GM23338 (cell line): ENCODE data around the gene TMEM14A. TPM values are rescaled to one million over a fixed set of nuclear protein-coding genes. Genes with fewer than 3 reads are reported as not detected.
A peak's percentile ranks its signal among the peaks of the same experiment; 100 is the strongest.

ENCODE experiments used
- ATAC-seq: fragments of 200-7000 bp; cut with Tn5 transposase; 3 replicates; pipeline ENCODE4 v1.9.1; 2020
- DNase-seq: peaks from one replicate; pipeline ENCODE4 v3.0.0-alpha.2; 2015; ENCODE audit warnings: low spot score
- H2AFZ ChIP-seq: fragments of 200-600 bp; sonication (generic); 2 replicates; pipeline ENCODE4 v1.8.0; 2016; ENCODE audit warnings: antibody characterized with exemption, mild to moderate bottlenecking, moderate library complexity
- H3F3A ChIP-seq: fragments of 200-600 bp; sonication (generic); replicated peaks from 2 replicates; pipeline ENCODE4 v1.8.0; 2017; ENCODE audit warnings: antibody characterized with exemption, mixed run types, low read depth
- H3K27ac ChIP-seq: fragments of 200-600 bp; sonication (generic); 2 replicates; pipeline ENCODE4 v1.6.1; 2016; ENCODE audit warnings: low read depth
- H3K27me3 ChIP-seq: fragments of 200-600 bp; sonication (generic); 2 replicates; pipeline ENCODE4 v1.8.0; 2016; ENCODE audit warnings: mild to moderate bottlenecking, mixed run types, moderate library complexity; ENCODE audit not compliant: insufficient read depth
- H3K36me3 ChIP-seq: fragments of 200-600 bp; sonication (generic); 2 replicates; pipeline ENCODE4 v1.8.0; 2016; ENCODE audit warnings: mild to moderate bottlenecking; ENCODE audit not compliant: insufficient read depth
- H3K4me1 ChIP-seq: fragments of 200-600 bp; sonication (generic); 2 replicates; pipeline ENCODE4 v1.8.0; 2016; ENCODE audit warnings: mild to moderate bottlenecking, moderate library complexity; ENCODE audit not compliant: insufficient read depth
- H3K4me2 ChIP-seq: fragments of 200-600 bp; sonication (generic); 2 replicates; pipeline ENCODE4 v1.7.1; 2017; ENCODE audit warnings: mixed run types
- H3K4me3 ChIP-seq: fragments of 200-600 bp; sonication (generic); 2 replicates; pipeline ENCODE4 v1.6.1; 2016; ENCODE audit warnings: mixed run types
- H3K79me2 ChIP-seq: fragments of 200-600 bp; sonication (generic); replicated peaks from 2 replicates; pipeline ENCODE4 v1.8.0; 2017; ENCODE audit warnings: mild to moderate bottlenecking; ENCODE audit not compliant: insufficient read depth
- H3K9me2 ChIP-seq: fragments of 200-600 bp; sonication (generic); 2 replicates; pipeline ENCODE4 v1.8.0; 2017; ENCODE audit not compliant: insufficient read depth
- H4K20me1 ChIP-seq: fragments of 200-600 bp; sonication (generic); replicated peaks from 2 replicates; pipeline ENCODE4 v1.8.0; 2017; ENCODE audit warnings: mild to moderate bottlenecking; ENCODE audit not compliant: insufficient read depth
- H3K27ac Mint-ChIP-seq: 2 replicates; pipeline ENCODE4 v1.8.0; 2020; ENCODE audit warnings: inconsistent platforms, mild to moderate bottlenecking, moderate library complexity, mixed read lengths
- H3K27me3 Mint-ChIP-seq: 3 replicates; pipeline ENCODE4 v1.8.0; 2022; ENCODE audit warnings: low read depth, mild to moderate bottlenecking, moderate library complexity, mixed read lengths, inconsistent platforms; ENCODE audit not compliant: insufficient read depth, poor library complexity
- H3K36me3 Mint-ChIP-seq: 3 replicates; pipeline ENCODE4 v1.8.0; 2021; ENCODE audit warnings: low read depth, mild to moderate bottlenecking, inconsistent platforms, moderate library complexity, mixed read lengths
- H3K4me1 Mint-ChIP-seq: 3 replicates; pipeline ENCODE4 v1.8.0; 2020; ENCODE audit warnings: mild to moderate bottlenecking, inconsistent platforms, mixed read lengths
- H3K4me3 Mint-ChIP-seq: 3 replicates; pipeline ENCODE4 v1.8.0; 2021; ENCODE audit warnings: moderate library complexity, mild to moderate bottlenecking, inconsistent platforms, mixed read lengths
- H3K9me3 Mint-ChIP-seq: 3 replicates; pipeline ENCODE4 v1.8.0; 2020; ENCODE audit warnings: moderate library complexity, mild to moderate bottlenecking, inconsistent platforms, mixed read lengths
- CREB1 ChIP-seq: fragments of 250-450 bp; sonication (Bioruptor Pico); IDR thresholded peaks from 2 replicates; pipeline ENCODE4 v1.5.0; 2020; ENCODE audit warnings: low read depth, mild to moderate bottlenecking, moderate library complexity
- CTCF ChIP-seq, 2 experiments: fragments of 200-600 bp in 1 of 2; sonication (generic) in 1 of 2; conservative IDR thresholded peaks; 2 replicates each; pipeline versions ENCODE4 v1.5.1 to v1.6.1; 2016 to 2017; ENCODE audit warnings: antibody characterized with exemption in 2 of 2, low read depth in 2 of 2, mild to moderate bottlenecking in 2 of 2, moderate library complexity in 1 of 2
- ETS1 ChIP-seq: IDR thresholded peaks from 2 replicates; pipeline ENCODE4 v1.6.1; 2016; ENCODE audit warnings: antibody characterized with exemption
- EZH2 ChIP-seq: fragments of 200-600 bp; sonication (generic); IDR thresholded peaks from one replicate; pipeline ENCODE4 v1.8.0; 2017; ENCODE audit warnings: antibody characterized with exemption, mild to moderate bottlenecking, low read depth; ENCODE audit not compliant: unreplicated experiment
- EZH2phosphoT487 ChIP-seq: fragments of 200-600 bp; sonication (generic); IDR thresholded peaks from one replicate; pipeline ENCODE4 v1.8.1; 2018; ENCODE audit warnings: antibody characterized with exemption; ENCODE audit not compliant: unreplicated experiment
- JUNB ChIP-seq: IDR thresholded peaks from one replicate; pipeline ENCODE4 v1.6.1; 2016; ENCODE audit warnings: antibody characterized with exemption; ENCODE audit not compliant: unreplicated experiment
- NANOG ChIP-seq: IDR thresholded peaks from 2 replicates; pipeline ENCODE4 v1.6.1; 2016; ENCODE audit warnings: antibody characterized with exemption, borderline replicate concordance
- POLR2AphosphoS5 ChIP-seq: IDR thresholded peaks from 2 replicates; pipeline ENCODE4 v1.6.1; 2016; ENCODE audit warnings: antibody characterized with exemption, low read depth
- REST ChIP-seq: IDR thresholded peaks from one replicate; pipeline ENCODE4 v1.6.1; 2018; ENCODE audit warnings: antibody characterized with exemption; ENCODE audit not compliant: unreplicated experiment
- STAT1 ChIP-seq: IDR thresholded peaks from one replicate; pipeline ENCODE4 v1.6.1; 2016; ENCODE audit warnings: antibody characterized with exemption; ENCODE audit not compliant: unreplicated experiment
- ZNF114 ChIP-seq: fragments of 250-450 bp; sonication (Bioruptor Pico); IDR thresholded peaks from 2 replicates; pipeline ENCODE4 v1.5.0; 2020; ENCODE audit warnings: mild to moderate bottlenecking, moderate library complexity
- ZNF331 ChIP-seq: fragments of 250-450 bp; sonication (Bioruptor Pico); IDR thresholded peaks from 2 replicates; pipeline ENCODE4 v1.5.0; 2020; ENCODE audit warnings: low read depth, mild to moderate bottlenecking, moderate library complexity
- polyA plus RNA-seq: library from polyadenylated mRNA; unstranded; fragments of >200 nt; fragmentation: Nextera tagmentation; extraction: Ambion mirVana; gene quantifications from 2 replicates; pipeline ENCODE4 v1.2.1, GENCODE V29; 2016
- total RNA-seq: library from RNA; depleted of rRNA; stranded (reverse); fragments of >200 nt; shearing (Covaris generic); gene quantifications from 2 replicates; pipeline ENCODE4 v1.2.3, GENCODE V29; 2014

Gene TMEM14A
- total and polyA plus RNA-seq, 2 experiments from 2014 or later = 13.9 to 36.0 TPM

GRCh38 chr6:52729576-52729975, 58.7 kb downstream of the TMEM14A start (continued):
- TF ChIP-seq CTCF (conservative IDR thresholded peaks at IDR 0.05; ENCODE audit: low read depth in 2 of 2) (no peak), NANOG (no peak), REST (no peak), ZNF331 (CRISPR knock-in tag) (no peak), JUNB (no peak), EZH2phosphoT487 (no peak), STAT1 (no peak), EZH2 (no peak), POLR2AphosphoS5 (no peak), ZNF114 (CRISPR knock-in tag) (no peak), CREB1 (CRISPR knock-in tag) (no peak), ETS1 (no peak)

GRCh38 chr6:52731719-52732118, 60.8 kb downstream of the TMEM14A start:
- peak; percentile 49; the same call in 2 of the 3 replicates for ATAC-seq

More at GRCh38 chr6:52731719-52732118, 60.8 kb downstream of the TMEM14A start:
- Histone ChIP-seq H4K20me1 (no peaks in the 10 kb centered on the region), H3F3A (no peaks in the 10 kb centered on the region), H3K27ac (no peak overlapping the region), H3K4me3 (0 out of 2 replicates have a peak overlapping the region, but pooled peaks have one; percentile 22), H3K4me2 (peak overlapping the region; percentile 58; the same call in 1 of the 2 replicates), H3K79me2 (no peaks in the 10 kb centered on the region), H3K27me3 (no peaks in the 10 kb centered on the region), H3K9me2 (peaks cover 38% of the 10 kb centered on the region), H3K4me1 (peaks cover 24% of the 10 kb centered on the region), H3K36me3 (no peaks in the 10 kb centered on the region), H2AFZ (0 out of 2 replicates have a peak overlapping the region, but pooled peaks have one; percentile 13)
- TF ChIP-seq EZH2phosphoT487 (no peak), STAT1 (no peak), CREB1 (CRISPR knock-in tag) (no peak), ETS1 (no peak), REST (no peak), CTCF (conservative IDR thresholded peaks at IDR 0.05; ENCODE audit: low read depth in 2 of 2) (no peak), ZNF331 (CRISPR knock-in tag) (no peak)
- H3K27ac Mint-ChIP-seq = peak overlapping the region; percentile 15; the same call in 1 of the 2 replicates
- peaks cover 30% of the 10 kb centered on the region for H3K4me1 Mint-ChIP-seq
- H3K27me3 Mint-ChIP-seq = peaks cover 7% of the 10 kb centered on the region
- no peaks in the 10 kb centered on the region for H3K36me3 Mint-ChIP-seq
- H3K4me3 Mint-ChIP-seq = no peak overlapping the region
- H3K9me3 Mint-ChIP-seq = no peaks in the 10 kb centered on the region; the same call in 2 of the 3 replicates
- DNase-seq = peak; percentile 22
